Urinary bladder (tissue), 4 donors: Measurements from ENCODE around the gene CAPN1. TPM values are rescaled to one million over a fixed set of nuclear protein-coding genes. Genes with fewer than 3 reads are reported as not detected.

ENCODE experiments used
- DNase-seq: peaks from one replicate; pipeline ENCODE4 v3.0.0-alpha.2; 2015; ENCODE audit errors: extremely low spot score
- H3K27ac ChIP-seq: one replicate; pipeline ENCODE4 v1.5.1; 2013; ENCODE audit warnings: low read depth, mild to moderate bottlenecking, moderate library complexity
- H3K36me3 ChIP-seq: one replicate; pipeline ENCODE4 v1.6.1; 2013; ENCODE audit warnings: mild to moderate bottlenecking, moderate library complexity; ENCODE audit not compliant: insufficient read depth
- H3K4me1 ChIP-seq: one replicate; pipeline ENCODE4 v1.6.1; 2013; ENCODE audit warnings: mild to moderate bottlenecking, moderate library complexity; ENCODE audit not compliant: insufficient read depth
- H3K4me3 ChIP-seq: one replicate; pipeline ENCODE4 v1.5.1; 2013; ENCODE audit warnings: low read depth, low read length
- WGBS: extraction: QIAGEN DNeasy Blood & Tissue Kit; methylation state at CpG from one replicate; pipeline ENCODE4 v1.1.7; 2013; 5-methylcytosine and 5-hydroxymethylcytosine counted together
- polyA plus RNA-seq: library from polyadenylated mRNA; stranded (reverse); fragments of 200-250 nt; gene quantifications from one replicate; pipeline ENCODE4 v1.2.3, GENCODE V29; 2013
- total RNA-seq: library from RNA; depleted of rRNA; stranded (reverse); fragments of >200 nt; gene quantifications from one replicate; pipeline ENCODE4 v1.2.3, GENCODE V29; 2014
- donor health status: healthy with polysubstance abuse.
- donor health status: healthy.

Gene CAPN1
- total RNA-seq (94.3 TPM), polyA plus RNA-seq (123 TPM)

DNA sequence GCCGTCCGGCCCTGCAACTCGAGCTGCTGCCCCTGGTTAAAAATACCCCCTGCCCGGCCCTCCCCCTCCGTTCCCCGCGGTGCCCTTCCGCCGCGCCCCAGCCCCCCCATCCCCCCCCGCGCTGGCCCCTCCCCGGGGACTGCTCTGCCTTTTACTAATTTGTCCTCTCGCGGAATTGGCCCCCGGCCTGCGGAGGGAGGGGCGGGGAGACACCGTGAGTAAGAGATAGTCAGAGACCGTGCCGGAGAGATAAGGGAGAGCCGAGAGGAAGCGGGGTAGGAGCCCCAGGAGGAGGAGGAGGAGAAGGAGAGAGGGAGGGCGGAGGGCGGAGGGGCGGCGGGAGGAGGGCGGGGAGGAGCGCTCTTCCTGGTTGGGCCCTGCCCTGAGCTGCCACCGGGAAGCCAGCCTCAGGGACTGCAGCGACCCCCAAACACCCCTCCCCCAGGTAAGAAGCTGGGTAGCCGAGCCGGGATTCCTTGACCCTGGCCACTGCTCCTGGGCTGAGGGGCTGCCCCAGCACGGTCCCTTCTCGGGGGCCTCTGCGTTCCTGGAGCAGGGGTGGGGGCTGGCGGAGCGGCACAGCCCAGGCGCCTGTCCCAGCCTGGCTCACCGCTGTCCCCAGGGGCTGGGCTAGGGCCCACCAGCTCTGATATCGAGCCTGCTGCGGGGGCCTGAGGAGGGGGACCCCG, at the start of gene CAPN1:
CAPN1 (plus strand) TSS at position 360 of the 689 bp plus-strand sequence. CDS start 774 bp downstream, outside the sequence.
- DNase-seq, result peak; percentile 60
- Histone ChIP-seq H3K4me1 (no peaks in the 10 kb centered on the region), H3K27ac (peak within 1 kb of the TSS; percentile 86), H3K36me3 (peaks cover 3% of the 10 kb centered on the region), H3K4me3 (peak within 1 kb of the TSS; percentile 85)
- WGBS, result under 1% methylated on average over 43 of the region's 43 CpGs

DNA sequence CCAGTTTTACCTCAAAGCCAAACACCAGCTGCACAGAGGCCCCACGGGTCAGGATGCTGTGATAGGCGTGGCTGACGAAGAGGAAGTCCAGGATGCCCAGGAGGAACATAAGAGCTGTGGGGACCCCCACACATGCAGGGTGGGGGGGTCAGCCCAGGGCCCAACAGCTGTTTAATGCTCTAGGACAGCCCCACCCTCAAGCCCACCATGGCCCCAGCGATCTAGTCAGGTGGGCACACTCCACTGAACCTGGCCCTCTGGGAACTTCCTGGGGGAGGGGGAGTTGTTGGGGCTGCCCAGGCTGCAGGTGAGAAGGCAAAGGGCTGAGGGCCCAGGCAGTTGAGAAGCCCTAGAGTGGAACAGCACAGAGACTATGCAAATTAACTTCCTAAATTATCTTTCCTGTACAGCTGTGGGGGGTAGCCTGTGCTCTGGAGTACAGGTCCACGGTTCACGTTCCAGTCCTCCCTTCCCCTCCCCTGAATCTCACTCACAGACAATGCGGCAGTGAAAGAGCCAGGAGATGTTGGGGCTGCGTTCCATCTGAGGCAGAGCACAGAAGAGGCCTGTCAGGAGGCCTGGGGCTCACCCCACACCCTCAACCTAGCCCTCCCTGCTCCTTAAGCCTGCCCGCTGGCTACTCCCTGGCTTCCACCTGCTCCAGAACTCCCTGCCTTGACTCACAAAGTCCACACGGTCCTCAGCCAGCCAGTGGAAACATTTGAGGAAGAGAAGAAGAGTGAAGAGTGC, 49.3 kb upstream of the CAPN1 start:
- Histone ChIP-seq H3K36me3 (peaks cover 11% of the 10 kb centered on the region), H3K27ac (no peak overlapping the region), H3K4me3 (no peak overlapping the region), H3K4me1 (no peaks in the 10 kb centered on the region)
- no peak for DNase-seq
- 73% methylated on average over 10 of the region's 10 CpGs for WGBS

DNA sequence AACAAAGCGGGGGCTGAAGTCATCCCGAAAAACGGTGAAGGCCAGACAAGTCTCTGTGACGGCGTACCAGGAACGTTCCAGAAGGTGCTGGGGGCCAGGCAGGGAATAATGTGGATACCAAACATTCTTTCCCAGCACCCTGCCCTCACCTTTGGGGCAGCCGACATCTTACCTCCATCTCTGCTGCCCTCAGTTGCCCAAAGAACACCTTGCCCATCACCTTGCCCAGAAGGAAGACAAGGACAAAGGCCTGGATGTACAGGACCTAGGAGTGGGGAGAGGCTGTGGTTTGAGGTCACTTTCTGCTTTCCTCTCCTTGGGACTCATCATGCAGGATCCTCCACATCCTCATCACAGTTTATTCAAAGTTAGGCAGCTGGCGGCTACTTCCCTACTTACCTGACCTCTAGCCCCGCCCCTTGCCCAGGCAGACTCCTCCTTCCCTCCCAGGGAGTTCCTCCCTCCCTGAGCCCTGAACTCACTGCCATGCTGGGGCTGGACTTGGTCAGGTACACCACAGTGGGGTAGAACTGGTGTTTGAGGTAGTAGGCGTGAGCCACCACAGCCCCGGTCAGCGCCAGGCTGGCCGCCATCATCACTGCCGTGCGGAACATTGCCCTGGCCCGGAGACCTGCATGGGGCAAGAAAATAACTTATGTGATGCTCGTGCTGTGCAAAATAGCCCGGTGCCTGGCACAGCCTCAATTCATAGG, 48.6 kb upstream of the CAPN1 start:
- Histone ChIP-seq H3K4me1 (no peaks in the 10 kb centered on the region), H3K27ac (no peak overlapping the region), H3K36me3 (peaks cover 11% of the 10 kb centered on the region), H3K4me3 (peak overlapping the region; percentile 87)
- 41% methylated on average over 18 of the region's 18 CpGs for WGBS
- no peak for DNase-seq

DNA sequence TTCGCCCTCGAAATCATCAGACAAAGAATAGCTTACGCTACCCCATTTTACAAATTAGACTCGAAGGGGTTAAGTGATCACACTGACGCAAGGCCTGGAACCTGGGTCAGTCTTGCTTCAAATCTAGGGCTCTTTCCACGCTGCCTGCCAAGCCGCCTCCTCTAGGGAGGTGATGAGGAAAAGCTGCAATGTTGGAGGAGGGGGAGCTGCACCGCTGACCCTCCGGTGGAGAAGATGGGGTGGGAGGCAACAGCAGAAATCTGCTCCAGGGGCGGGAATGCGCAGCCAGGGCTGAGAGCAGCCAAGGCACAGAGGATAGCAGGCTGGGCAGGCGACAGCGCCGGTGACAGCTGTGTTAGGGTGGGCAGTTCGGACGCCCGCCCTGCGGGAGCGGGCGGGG, 48.0 kb upstream of the CAPN1 start:
- Histone ChIP-seq H3K4me1 (no peaks in the 10 kb centered on the region), H3K27ac (peak overlapping the region; percentile 94), H3K36me3 (peaks cover 11% of the 10 kb centered on the region), H3K4me3 (peak overlapping the region; percentile 87)
- DNase-seq, result no peak
- WGBS, result 1% methylated on average over 20 of the region's 20 CpGs

DNA sequence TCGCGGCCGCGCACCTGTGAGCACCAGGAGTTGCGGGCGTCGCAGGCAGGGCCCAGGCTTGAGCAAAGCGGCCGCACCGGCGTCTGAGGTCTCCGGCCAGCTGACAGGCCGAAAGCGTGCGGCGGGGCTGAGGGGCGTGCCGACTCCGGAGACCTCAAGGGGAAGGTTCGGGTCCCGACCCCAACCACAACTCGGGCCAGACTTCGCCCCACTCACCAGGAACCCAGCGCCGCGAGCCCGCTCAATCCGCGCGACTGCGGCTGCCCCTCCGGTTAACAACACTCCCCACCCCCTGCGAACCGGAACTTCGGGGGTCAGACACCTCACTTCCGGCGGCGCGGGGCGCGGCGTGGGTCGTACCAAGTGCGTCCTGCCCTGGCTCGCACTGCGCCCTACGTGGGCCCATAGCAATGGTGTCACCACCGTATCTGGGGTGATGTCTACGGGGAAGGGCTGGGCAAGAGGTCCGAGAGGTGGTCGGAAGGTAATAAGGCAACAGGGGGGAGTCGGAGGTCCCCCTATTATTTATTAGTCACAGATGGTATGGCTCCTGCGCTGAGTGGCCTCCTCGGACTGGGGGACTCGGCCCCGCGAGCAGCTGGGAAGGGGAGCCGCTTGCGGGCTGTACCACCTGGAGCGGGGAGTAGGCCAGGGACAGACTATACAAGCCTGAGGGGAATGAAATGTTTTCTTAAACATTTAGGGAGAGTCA, 47.3 kb upstream of the CAPN1 start, which contains the start of gene SYVN1:
SYVN1 (minus strand) TSS at position 280 of the 712 bp plus-strand sequence. CDS start 918 bp downstream, outside the sequence.
- WGBS, result under 1% methylated on average over 60 of the region's 60 CpGs
- Histone ChIP-seq H3K4me3 (peak within 1 kb of the TSS; percentile 87), H3K36me3 (peaks cover 11% of the 10 kb centered on the region), H3K4me1 (no peaks in the 10 kb centered on the region), H3K27ac (peak within 1 kb of the TSS; percentile 94)
- DNase-seq, result no peak

DNA sequence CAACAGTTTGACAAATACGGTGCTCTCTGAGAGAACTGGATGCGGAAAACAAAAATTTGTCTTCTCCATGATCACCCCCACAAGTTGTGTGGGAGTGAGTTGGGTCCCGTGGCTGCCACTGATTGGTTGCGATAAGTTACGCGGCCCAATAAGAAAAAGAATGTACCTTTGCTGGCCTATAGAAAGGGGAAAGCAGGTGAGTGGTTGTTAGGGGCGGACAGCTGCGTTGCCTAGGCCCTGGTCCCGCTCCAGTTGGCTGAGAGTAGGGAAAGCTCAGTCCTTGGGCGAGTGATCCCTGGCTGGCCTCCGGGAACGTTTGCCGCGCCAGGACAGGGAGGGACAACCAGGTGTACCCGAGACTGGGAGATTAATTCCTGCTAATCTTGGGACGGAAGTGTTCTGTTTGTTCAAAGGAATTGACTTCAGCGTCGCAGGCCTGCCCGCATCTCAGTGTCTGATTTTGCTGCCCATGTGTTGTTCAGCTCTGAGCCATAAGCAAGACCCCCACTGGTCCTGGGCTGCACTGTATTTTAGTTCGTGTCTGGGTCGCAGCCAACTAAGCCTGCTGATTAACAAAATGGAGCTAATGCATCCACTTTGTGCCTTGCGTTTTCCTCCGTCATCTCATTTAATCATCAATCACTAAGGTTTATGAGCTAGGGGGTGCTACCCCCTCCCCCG, 46.6 kb upstream of the CAPN1 start:
- peak overlapping the region; percentile 94 for H3K27ac ChIP-seq
- DNase-seq, result peak; percentile 95
- H3K36me3 ChIP-seq, result peaks cover 4% of the 10 kb centered on the region
- no peaks in the 10 kb centered on the region for H3K4me1 ChIP-seq
- peak overlapping the region; percentile 87 for H3K4me3 ChIP-seq
- 2% methylated on average over 24 of the region's 24 CpGs for WGBS

DNA sequence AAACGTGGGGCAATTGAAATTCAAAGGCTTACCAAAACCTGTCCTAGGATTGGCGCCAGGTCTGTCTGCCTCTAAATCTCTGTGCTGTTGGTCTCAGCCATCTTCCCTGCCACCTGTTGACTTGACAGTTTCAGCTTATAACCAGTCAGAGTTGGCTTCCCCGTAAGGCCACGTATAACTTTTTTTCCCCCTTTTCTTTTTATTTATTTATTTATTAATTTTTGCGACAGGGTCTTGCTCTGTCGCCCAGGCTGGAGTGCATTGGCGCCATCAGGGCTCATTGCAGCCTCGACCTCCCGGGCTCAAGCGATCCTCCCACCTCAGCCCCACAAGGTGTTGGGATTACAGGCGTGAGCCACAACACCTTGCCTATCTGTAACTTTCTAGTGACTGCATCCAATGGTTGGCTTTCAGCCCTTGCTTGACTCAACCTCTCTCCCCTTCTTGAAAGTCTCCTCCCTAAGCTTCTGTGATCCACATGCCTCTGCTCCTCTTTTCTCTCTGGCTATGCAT, 46.0 kb upstream of the CAPN1 start:
- H3K4me1 ChIP-seq, result no peaks in the 10 kb centered on the region
- H3K4me3 ChIP-seq, result peak overlapping the region; percentile 87
- DNase-seq, result no peak
- H3K36me3 ChIP-seq, result peaks cover 4% of the 10 kb centered on the region
- WGBS, result 46% methylated on average over 11 of the region's 11 CpGs
- H3K27ac ChIP-seq, result peak overlapping the region; percentile 62

DNA sequence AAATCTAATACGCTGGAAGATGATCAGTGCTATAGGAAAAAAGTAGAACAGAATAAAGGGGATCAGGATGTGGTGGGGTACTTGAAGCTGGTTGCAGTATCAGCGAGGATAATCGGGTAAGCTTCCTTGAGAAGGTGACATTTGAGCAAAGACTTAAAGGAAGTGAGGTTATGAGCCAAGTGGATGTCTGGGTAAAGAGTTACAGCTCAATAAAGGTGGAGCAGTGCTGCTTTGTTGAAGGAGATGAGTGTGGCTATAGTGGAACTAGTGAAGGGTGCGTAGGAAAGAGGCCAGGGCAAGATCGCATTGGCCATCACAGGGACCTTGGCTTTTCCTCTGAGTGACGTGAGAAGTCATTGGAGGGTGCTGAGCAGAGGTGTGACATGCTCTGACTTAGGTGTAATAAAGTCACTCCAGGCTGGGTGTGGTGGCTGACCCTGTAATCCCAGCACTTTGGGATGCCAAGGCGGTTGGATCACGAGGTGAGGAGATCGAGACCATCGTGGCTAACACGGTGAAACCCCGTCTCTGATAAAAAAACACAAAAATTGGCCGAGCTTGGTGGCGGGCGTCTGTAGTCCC, 45.1 kb upstream of the CAPN1 start:
- H3K27ac ChIP-seq, result no peak overlapping the region

DNA sequence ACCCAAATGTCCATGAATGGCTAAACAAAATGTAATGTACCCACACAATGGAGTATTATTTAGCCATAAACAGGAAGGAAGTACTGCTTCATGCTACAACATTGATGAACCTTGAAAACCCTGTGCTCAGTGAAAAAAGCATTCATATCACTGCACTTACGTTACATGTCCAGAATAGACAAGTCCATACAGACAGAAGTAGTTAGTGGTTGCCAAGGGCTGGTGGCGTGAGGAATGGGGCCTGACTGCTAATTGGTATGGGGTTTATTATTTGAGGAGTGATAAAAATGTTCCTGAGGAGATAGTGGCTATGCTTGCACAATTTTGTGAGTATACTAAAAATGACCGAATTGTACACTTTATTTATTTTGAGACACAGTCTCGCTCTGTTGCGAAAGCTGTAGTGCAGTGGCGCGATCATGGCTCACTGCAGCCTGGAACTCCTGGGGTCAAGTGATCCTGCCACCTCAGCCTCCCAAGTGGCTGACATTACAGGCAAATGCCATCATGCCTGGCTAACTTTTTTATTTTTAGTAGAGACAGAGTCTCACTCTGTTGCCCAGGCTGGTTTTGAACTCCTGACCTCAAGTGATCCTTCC, 39.7 kb upstream of the CAPN1 start:
- Histone ChIP-seq H3K36me3 (no peaks in the 10 kb centered on the region), H3K4me1 (peaks cover 2% of the 10 kb centered on the region), H3K4me3 (no peak overlapping the region), H3K27ac (no peak overlapping the region)
- DNase-seq, result no peak
- 81% methylated on average over 7 of the region's 7 CpGs for WGBS

More for the DNA sequence above, 45.1 kb upstream of the CAPN1 start:
- WGBS, result 85% methylated on average over 15 of the region's 15 CpGs
- Histone ChIP-seq H3K36me3 (no peaks in the 10 kb centered on the region), H3K4me3 (no peak overlapping the region), H3K4me1 (no peaks in the 10 kb centered on the region)
- no peak for DNase-seq

DNA sequence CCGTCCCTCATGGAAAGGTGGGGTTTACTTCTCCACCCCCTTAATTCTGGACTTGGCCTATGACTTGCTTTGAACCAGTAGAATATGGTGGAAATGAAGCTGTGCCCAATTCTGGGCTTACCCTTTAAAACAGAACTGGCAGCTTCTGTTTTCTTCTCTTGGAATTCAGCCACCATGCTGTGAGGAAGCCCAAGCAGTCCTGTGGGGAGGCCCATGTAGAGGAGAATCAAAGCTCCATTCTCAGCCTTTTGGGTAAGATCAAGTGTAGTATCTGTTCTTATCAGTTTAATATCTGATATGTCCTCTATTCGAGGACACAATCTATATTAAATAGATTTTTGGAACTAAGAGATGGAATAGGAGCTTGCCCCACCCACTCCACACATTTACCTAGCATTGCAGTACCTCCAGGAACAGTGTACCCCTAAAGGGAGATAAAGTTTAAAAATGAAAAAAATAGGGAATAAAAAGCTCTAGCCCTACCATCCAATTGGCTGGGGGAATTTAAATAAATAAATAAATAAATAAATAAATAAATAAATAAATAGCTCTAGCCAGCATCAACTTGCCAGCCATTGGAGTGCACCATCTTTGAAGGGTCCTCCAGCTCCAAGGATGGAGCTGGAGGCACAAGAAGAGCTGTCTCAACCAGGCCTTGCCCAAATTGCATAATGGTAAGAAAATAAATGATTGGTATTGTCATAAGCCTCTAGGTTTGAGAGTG, 34.2 kb upstream of the CAPN1 start:
- no peak for DNase-seq
- no peaks in the 10 kb centered on the region for H3K36me3 ChIP-seq
- no peak overlapping the region for H3K4me3 ChIP-seq
- WGBS, result 78% methylated on average over 2 of the region's 2 CpGs
- no peak overlapping the region for H3K27ac ChIP-seq
- peaks cover 2% of the 10 kb centered on the region for H3K4me1 ChIP-seq

DNA sequence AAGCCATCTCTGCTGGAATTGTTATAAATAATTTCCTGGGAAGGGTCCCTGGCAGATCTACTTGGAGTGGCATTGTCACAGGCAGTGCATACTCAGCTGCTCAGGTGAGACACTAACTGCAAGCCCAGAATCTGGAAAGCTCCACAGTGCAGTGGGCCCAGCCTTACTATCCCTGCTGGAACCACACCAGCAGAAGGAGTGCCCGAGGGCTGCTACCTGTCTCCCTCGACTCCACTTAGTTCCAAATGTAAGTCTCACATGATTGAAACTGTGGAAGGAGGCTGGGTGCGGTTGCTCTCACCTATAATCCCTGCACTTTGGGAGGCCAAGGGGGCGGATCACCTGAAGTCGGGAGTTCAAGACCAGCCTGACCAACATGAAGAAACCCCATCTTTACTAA, 33.1 kb upstream of the CAPN1 start:
- no peak for DNase-seq
- H3K36me3 ChIP-seq, result no peaks in the 10 kb centered on the region
- H3K4me1 ChIP-seq, result peaks cover 2% of the 10 kb centered on the region
- no peak overlapping the region for H3K27ac ChIP-seq
- no peak overlapping the region for H3K4me3 ChIP-seq
- 88% methylated on average over 5 of the region's 5 CpGs for WGBS
